Retina (tissue), 1 donor: Measurements from ENCODE around the gene SFXN2.

ENCODE experiments used
- DNase-seq: peaks from one replicate; pipeline ENCODE4 v3.0.0-alpha.2; 2016

Gene SFXN2

DNA sequence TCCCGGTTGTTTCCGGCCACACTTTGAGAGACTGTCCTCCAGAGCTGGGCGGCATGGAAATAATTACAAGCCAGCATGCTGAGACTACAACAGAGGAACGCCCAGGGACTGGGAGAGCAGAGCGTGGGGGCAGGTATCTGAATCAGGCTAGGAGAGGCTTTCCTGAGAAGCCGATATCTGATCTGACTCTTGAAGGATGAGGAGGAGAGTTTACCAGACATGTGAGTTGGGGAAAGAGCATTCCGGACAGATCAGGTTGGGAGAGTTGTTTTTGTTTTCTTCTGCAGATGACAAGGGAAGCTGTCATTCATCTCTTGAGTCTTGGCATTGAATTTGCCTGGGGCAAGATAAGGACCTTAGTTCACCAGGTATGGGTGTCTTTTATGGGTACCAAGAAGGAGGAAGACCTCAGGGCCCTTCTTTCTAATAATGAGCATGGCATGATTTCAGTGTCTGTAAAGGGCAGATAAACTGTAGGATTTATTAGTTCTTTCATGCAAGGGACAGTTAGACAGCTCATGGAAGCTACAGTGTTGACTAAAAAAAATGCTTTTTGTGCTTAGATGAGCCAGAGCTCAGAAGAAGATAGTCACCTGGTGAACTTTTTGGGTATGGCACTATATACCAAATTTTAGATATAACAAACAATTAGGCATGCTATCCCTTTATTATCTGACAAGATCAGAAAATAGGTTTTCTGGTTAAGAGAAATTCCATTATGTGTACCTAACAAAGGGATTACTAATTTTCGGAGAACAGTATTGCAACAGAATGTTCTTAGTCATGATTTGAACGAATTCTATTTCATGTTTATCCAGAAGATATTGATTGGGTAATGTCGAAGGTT is 65.5 kb downstream of the SFXN2 start:
- DNase-seq: no peak

DNA sequence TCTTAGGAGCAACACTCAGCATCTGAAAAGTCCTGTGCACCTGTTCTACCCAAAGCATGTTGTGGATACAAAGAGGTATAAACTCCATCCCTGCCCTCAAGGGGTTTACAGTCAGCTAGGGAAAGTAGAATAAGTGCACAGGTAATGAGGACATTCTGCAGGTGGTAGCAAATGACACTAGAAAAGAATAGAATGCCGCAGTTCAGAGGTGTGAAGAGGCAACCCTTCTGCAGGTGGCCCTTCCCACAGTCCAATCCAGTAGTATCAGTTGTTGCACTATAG is 66.0 kb downstream of the SFXN2 start:
- no peak for DNase-seq

DNA sequence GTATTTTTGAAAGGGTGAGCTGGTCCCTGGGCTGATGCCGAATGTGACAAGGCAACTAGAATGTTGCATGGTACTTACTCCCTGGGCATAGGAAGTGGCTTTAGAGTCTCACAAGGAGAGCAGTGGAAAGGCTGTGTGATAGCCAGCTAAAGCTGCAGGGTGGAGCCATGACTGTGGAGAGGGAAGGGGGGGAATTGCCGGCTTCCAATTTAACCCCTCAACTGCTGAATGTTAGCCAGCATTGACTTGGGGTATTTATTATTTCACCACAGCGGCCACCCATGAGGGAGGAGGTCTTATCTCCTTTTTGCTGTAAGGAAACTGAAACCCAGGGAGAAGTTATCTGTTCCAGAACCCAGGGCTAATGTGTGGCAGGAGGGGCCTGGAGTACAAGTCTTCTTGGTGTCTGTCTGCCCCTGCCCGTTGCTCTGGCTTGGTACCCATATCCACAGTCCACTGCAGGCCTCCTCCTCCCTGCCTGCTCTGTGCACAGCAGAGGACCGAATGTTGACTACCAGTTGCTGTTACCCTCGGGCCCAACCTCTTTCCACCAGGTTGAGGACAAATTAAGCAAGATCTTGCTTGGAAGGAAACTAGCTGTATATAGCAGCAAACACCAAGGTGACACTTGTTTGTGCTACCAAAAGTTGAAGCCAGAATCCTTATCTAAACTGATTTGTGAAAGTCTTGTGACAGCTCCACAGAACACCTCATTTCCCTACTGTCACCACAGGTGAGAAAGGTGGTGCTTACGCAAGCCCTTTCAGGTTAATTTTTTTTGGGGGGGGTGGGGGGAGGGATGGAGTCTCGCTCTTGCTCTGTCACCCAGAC is 66.9 kb downstream of the SFXN2 start:
- peak; percentile 10 for DNase-seq

DNA sequence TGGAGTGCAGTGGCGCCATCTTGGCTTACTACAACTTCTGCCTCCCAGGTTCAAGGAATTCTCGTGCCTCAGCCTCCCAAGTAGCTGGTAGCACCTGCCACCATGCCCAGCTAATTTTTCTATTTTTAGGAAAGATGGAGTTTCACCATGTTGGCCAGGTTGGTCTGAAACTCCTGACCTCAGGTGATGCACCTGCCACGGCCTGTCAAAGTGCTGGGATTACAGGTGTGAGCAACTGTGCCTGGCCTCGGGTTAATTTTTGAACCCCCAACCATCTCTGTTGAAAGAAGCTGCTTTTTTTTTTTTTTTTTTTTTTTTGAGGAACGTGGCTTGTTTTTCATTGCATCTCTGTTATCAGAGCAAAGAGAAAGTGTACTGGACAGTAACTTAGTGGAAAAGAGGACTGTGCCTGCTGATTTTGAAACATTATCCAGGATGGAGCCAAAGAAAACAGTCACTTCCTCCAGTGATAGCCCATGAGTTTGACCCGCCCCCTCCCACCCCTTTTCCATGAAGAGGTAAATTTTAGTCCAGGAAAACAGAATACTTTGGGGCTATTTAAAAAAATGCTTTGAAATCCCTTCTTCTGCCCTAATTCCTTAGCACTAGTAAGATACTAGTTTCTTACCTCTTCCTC is 67.6 kb downstream of the SFXN2 start:
- DNase-seq: no peak

DNA sequence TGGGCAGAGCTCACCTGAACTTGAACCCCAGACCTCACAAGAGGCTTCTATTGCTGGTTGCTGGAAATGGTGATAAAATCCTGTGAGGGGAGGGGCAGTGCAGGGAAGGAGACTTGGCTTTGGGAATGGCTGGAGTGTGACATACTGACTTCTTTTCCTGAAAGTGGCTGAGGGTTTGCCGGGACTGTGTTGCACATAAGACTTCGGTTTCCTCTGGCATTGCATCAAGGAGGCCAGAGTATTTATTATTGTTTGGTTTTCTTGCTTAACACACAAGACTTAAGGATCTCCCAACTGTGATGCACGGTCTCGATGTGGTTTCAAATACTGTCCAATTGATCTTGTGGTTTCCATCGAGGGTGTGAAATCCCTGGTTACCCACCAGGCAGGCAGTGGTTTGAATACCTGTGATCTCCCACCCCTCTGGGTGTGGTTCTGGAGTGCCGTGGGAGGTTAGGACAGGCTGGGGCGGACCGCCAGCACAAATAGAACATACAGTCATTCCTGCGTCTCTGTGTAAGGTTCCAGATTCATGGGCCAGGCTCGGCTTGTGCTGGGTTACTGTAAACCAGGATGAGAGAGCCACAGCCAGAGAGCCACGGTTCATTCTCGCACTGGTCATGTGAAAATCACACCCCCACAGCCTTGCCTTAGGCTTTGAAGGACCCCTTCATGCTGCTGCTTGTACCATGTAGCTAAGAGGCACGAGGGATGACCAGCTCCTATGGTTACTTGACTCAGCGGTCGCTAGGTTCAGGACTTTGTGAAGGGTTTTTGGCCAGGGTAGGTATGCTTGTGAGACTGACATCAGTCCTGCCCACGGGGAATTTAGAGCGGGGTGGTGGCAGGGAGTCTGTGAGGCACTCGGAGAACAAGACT is 68.5 kb downstream of the SFXN2 start:
- no peak for DNase-seq

DNA sequence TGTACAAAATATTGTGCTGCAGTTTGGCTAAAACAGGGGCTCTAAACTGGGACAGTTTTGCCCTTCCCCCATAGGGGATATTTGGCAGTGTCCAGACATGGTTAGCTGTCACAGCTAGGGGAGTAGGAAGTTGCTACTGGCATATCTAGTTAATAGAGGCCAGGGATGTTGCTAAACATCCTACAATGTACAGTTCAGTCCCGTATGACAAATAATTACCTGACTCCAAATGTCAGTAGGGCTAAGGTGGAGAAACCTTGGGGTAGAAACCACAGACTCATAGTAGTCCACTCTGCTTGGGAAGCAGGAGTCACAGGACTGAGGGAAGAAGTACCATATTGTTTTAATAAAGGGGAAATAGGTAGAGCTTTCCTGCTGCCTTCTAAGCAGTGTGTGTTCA is 69.1 kb downstream of the SFXN2 start:
- no peak for DNase-seq

DNA sequence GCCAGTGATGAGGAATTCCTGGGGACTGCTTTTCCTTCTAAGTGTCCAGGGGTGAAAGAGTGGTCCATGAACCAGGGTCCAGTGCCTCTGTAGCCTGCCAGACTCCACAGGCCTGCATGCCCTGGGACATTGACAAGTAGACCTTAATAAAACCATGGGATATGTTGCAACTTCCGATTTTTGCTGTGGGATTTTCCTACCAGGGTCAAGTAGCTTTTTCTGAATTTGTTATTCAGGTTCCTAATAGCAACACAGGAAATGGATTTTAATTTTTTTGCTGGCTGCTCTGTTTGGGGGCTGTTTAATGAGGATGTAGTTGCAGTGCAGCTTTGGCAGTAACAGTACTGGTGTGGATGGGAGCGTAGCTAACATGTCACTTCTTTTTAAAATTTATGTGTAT is 71.4 kb downstream of the SFXN2 start:
- no peak for DNase-seq

DNA sequence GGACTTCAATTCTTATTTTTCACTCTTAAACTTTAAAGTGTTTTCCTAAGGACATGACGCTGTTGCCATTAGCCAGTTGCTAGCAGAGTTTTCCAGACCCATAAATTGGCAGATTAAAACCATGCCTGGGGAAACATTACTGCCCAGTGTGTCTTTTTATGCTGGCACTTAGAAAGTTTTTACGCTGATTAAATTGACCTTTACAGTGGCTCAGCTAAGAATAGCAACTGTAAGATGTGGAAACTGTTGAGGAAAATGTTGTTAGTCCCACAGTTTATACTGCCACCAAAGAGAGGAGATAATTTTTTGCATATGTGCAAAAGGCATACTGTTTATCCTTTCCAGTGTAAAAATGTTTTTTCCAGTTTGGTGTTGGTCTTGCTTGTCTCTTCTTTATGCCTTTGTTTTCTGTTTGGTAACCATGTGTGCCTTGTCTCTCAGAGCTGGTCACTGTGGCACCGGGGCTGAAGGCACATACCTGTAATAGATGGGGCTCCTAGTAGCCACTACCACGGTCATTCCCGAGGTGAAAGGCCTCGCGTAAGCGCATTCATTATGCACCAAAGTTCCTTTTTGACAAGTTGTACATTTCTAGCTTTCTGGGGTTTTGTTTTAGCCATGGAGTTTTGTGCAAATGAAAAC is 77.4 kb downstream of the SFXN2 start:
- DNase-seq: no peak
